GM18499 (cell line): ENCODE data around the gene USP22.

Experiments used
- ATAC-seq: cut with Tn5 transposase; IDR thresholded peaks from one replicate; pipeline ENCODE4 v1.9.1; 2021; ENCODE audit warnings: moderate number of reproducible peaks; ENCODE audit not compliant: insufficient read depth, unreplicated experiment

The USP22 gene

GRCh38 chr17:21024024-21024423 lies 18.8 kb downstream of the USP22 start:
- ATAC-seq = no peak

- no peak for ATAC-seq
These were observed 21.5 kb downstream of the USP22 start for GRCh38 chr17:21021208-21021803.

- no peak for ATAC-seq
These were observed 22.2 kb downstream of the USP22 start for GRCh38 chr17:21020622-21021021.

GRCh38 chr17:21019976-21020586 lies 22.7 kb downstream of the USP22 start:
- no peak for ATAC-seq

- no peak for ATAC-seq
These were observed 23.9 kb downstream of the USP22 start for GRCh38 chr17:21018894-21019293.

GRCh38 chr17:21017861-21018260 lies 24.9 kb downstream of the USP22 start:
- no peak for ATAC-seq

- no peak for ATAC-seq
These were observed 25.6 kb downstream of the USP22 start for GRCh38 chr17:21017256-21017655.

- no peak for ATAC-seq
These were observed 26.0 kb downstream of the USP22 start for GRCh38 chr17:21016826-21017225.

GRCh38 chr17:21015564-21015963 lies 27.2 kb downstream of the USP22 start:
- ATAC-seq = no peak

GRCh38 chr17:21014498-21014897 lies 28.3 kb downstream of the USP22 start:
- no peak for ATAC-seq

GRCh38 chr17:21013983-21014382 lies 28.8 kb downstream of the USP22 start:
- no peak for ATAC-seq

GRCh38 chr17:21012736-21013135 lies 30.1 kb downstream of the USP22 start:
- no peak for ATAC-seq

GRCh38 chr17:21010705-21011596 lies 31.9 kb downstream of the USP22 start:
- ATAC-seq = no peak

- ATAC-seq = no peak
These were observed 33.7 kb downstream of the USP22 start for GRCh38 chr17:21008992-21009671.

GRCh38 chr17:21008160-21008915 lies 34.5 kb downstream of the USP22 start:
- no peak for ATAC-seq

- no peak for ATAC-seq
These were observed 35.2 kb downstream of the USP22 start for GRCh38 chr17:21007646-21008045.

- ATAC-seq = no peak
These were observed 37.0 kb downstream of the USP22 start for GRCh38 chr17:21005803-21006202.

GRCh38 chr17:21005367-21005766 lies 37.4 kb downstream of the USP22 start:
- ATAC-seq = no peak

GRCh38 chr17:21004016-21004930 lies 38.5 kb downstream of the USP22 start:
- no peak for ATAC-seq
